MG63 (cell line): ENCODE measurements around the gene MC4R. TPM values are rescaled to one million over a fixed set of nuclear protein-coding genes. Genes with fewer than 3 reads are reported as not detected.
"Not testable (repeated sequence)": the region's sequence is repeated elsewhere in the genome, so short reads cannot be mapped to it uniquely, and the experiment has no call there.

Experiments
- DNase-seq: peaks from one replicate; pipeline ENCODE4 v3.0.0-alpha.2; 2020
- H3K27me3 ChIP-seq: fragments of 250-450 bp; sonication (Bioruptor Pico); 2 replicates; pipeline ENCODE4 v1.5.1; 2020; ENCODE audit warnings: mild to moderate bottlenecking, moderate library complexity
- H3K36me3 ChIP-seq: fragments of 250-450 bp; sonication (Bioruptor Pico); 2 replicates; pipeline ENCODE4 v1.5.1; 2020; ENCODE audit warnings: mild to moderate bottlenecking, moderate library complexity
- H3K4me3 ChIP-seq: fragments of 250-450 bp; sonication (Bioruptor Pico); 2 replicates; pipeline ENCODE4 v1.5.1; 2020; ENCODE audit warnings: mild to moderate bottlenecking, moderate library complexity
- H3K9me3 ChIP-seq: fragments of 250-450 bp; sonication (Bioruptor Pico); 2 replicates; pipeline ENCODE4 v1.5.1; 2020; ENCODE audit warnings: mild to moderate bottlenecking, moderate library complexity
- total RNA-seq: library from RNA; depleted of rRNA; stranded (reverse); fragments of >200 nt; shearing (Covaris generic); gene quantifications from 2 replicates; pipeline ENCODE4 v1.2.3, GENCODE V29; 2014; ENCODE audit warnings: low replicate concordance; rRNA removed

The MC4R gene
- total RNA-seq = not detected in 2 replicates

DNA sequence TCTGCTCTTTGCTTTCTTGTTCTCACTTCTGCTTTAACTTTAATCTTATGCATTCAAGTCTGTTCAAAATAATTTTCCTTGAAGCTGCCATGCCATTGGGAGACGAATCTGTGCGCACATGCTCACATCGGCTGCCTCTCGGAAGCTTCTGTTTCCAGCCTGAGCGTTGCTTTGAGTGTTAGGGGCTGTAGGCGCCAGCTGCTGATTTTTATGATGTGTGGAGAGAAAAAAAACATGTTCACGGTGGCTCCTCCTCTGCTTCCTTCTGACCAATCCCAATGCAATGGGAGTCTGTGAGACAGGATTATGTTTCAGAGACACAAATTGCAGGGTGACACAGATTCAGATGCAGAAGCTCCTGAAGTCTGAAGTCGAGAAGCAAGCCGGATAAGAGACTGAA lies at the start of gene MC4R:
MC4R (minus strand) TSS at position 180 of the 400 bp plus-strand sequence. CDS start 426 bp downstream, outside the sequence.
- no peaks in the 10 kb centered on the region; the same call in 1 of the 2 replicates for H3K27me3 ChIP-seq
- DNase-seq = peak; percentile 23
- H3K36me3 ChIP-seq = no peaks in the 10 kb centered on the region
- no peaks in the 10 kb centered on the region for H3K9me3 ChIP-seq
- H3K4me3 ChIP-seq = no peak within 1 kb of the TSS

DNA sequence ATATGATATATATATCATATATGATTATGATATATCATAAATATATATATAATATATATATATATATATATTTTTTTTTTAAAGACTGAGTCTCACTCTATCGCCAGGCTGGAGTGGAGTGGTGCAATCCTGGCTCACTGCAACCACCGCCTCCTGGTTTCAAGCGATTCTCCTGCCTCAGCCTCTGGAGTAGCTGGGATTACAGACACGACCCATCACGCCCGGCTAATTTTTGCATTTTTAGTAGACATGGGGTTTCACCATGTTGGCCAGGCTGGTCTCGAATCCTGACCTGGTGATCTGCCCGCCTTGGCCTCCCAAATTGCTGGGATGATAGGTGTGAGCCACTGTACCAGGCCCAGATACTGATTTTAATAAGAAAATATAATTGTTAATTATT lies 49.7 kb upstream of the MC4R start:
- H3K36me3 ChIP-seq, H3K27me3 ChIP-seq, H3K9me3 ChIP-seq, H3K4me3 ChIP-seq, DNase-seq: not testable (repeated sequence)

DNA sequence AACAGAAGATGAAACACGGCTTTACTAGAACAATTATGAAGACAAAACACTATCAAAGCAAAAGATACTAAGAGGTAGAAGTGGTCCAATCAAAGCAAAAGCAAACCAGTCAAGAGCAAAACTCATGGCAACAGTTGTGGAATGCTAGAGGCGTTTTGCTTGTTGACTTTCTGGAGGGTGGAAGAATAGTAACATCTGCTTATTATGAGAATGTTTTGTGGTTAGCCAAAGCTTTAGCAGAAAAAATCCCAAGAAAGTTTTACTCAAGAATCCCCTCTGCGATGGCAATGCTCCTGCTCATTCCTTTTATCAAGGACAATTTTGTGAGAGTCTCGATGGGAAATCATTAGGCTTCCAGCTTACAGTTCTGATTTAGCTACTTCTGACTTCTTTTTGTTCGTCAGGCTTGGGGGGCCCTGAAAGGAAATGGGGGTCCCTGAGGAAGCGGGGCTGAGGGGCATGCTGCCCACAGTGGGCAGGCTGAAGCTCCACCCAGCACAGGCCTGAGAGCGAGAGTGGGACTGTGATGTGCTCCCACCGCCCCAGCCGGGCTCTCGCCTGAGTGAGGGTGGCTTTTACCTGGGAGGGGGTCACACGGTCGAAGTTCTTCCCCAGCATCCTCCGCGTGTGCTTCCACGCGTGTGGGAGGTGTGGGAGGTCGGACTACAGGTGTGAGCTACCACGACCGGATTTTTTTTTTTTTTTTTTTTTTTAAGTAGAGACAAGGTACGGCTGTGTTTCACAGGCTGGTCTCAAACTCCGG lies 49.0 kb upstream of the MC4R start:
- no peaks in the 10 kb centered on the region for H3K36me3 ChIP-seq
- no peak for DNase-seq

DNA sequence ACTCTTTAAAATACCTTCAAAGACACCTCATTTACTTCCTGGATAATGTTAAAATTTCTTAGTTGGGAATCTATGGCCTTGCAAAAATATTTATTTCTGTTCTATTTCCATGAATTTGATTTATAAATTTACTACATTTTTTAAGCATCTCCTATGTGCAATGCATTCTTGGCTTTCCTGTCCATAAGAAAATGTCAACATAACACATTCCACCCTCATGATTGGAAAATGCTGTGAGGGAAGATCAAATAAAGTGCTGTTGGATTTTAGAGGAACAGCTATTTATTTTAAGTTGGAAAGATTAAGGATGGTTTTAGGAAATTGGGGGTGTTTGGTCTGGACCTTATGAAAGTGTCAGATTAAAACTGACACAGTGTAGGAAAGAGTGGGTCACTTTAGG lies 45.4 kb upstream of the MC4R start:
- H3K27me3 ChIP-seq = no peaks in the 10 kb centered on the region
- no peaks in the 10 kb centered on the region for H3K9me3 ChIP-seq
- H3K36me3 ChIP-seq = no peaks in the 10 kb centered on the region
- DNase-seq = no peak
- no peak overlapping the region for H3K4me3 ChIP-seq

More for the DNA sequence above, 49.0 kb upstream of the MC4R start:
- Histone ChIP-seq H3K4me3 (no peak overlapping the region), H3K9me3 (no peaks in the 10 kb centered on the region), H3K27me3 (no peaks in the 10 kb centered on the region)

DNA sequence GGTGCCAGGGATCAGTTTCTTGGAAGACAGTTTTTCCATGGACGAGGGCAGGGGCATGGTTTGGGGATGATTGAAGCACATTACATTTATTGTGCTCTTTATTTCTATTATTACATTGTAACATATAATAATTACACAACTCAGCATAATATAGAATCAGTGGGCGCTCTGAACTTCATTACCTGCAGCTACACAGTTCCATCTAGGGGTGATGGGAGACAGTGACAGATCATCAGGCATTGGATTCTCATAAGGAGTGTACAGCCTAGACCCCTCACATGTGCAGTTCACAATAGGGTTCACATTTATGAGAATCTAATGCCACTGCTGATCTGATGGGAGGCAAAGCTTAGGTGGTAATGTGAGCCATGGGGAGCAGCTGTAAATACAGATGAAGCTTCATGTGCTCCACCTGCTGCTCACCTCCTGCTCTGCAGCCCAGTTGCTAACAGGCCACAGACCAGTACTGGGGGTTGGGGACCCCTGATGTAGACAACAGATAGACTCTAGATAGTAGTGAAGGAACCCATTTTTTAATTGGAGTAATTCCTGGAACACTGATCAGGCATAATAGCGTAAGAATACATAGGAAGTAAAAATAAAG lies 41.5 kb upstream of the MC4R start:
- no peaks in the 10 kb centered on the region for H3K9me3 ChIP-seq
- H3K4me3 ChIP-seq = no peak overlapping the region
- no peak for DNase-seq
- H3K27me3 ChIP-seq = no peaks in the 10 kb centered on the region
- no peaks in the 10 kb centered on the region for H3K36me3 ChIP-seq

DNA sequence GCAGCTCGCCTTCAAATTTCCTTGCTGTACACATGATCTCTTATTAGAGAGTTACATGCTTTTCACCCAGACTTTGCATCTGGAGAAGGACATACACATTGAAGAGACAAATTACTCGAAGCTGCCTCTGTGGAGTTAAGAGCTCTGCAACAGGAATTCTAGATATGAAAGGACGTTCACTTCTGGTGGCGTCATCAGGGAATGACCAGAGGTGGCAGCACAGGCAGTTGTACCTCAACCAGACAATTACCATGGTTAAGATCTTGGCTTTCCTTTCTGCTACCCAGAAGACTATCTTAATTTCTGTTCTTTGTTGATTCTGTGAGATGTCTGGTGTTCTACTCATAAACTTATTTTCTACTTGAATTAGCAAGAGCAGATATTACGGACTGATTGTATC lies 39.1 kb upstream of the MC4R start:
- no peak for DNase-seq
- H3K36me3 ChIP-seq = no peaks in the 10 kb centered on the region
- no peaks in the 10 kb centered on the region for H3K9me3 ChIP-seq
- H3K27me3 ChIP-seq = no peaks in the 10 kb centered on the region
- H3K4me3 ChIP-seq = no peak overlapping the region

DNA sequence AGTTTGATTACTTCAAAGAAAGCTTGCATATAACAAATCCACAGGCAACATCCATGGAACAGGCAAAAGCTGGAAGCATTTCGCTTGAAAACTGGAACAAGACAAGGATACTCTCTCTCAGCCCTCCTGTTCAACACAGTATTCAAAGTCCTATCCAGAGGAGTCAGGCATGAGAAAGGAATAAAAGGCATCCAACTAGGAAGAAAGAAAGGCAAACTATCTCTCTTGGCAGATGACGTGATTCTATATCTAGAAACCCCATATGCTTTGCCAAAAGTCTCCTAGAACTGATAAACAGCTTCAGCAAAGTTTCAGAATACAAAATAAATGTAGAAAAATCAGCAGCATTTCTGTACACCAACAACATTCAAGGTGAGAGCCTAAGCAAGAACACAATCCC lies 34.1 kb upstream of the MC4R start:
- Histone ChIP-seq H3K36me3 (no peaks in the 10 kb centered on the region), H3K9me3 (no peaks in the 10 kb centered on the region), H3K4me3 (no peak overlapping the region), H3K27me3 (no peaks in the 10 kb centered on the region)
- no peak for DNase-seq

DNA sequence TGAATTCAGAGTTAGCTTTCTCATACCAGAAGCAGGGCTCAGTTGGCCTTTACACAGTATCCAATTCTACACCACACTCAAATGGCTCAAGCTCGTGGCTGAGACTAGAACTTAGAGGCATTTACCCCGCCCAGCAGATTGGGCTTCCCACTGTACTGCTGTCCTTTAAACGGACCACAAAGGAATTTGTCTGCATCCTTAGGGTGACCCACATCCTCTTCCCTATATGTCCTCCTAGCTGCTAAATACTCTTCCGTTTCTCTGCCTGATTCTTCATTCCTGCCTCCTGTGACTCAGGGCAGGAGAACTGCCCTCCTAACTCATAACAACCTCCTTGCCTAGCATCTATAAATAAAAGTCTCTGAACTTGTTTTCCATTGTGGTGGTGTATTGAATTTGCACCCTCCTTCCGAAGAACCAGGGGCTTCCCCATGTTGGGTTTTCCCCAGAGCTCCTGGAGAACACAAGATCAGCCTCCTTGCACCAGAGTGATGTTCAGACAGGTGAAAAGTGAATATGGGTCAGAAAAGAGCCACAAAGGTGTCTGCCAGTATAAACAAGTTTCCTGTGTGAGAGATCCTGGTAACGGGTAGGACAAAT lies 32.0 kb upstream of the MC4R start:
- H3K36me3 ChIP-seq = no peaks in the 10 kb centered on the region
- DNase-seq = no peak
- H3K9me3 ChIP-seq = no peaks in the 10 kb centered on the region
- H3K27me3 ChIP-seq = no peaks in the 10 kb centered on the region
- H3K4me3 ChIP-seq = no peak overlapping the region

DNA sequence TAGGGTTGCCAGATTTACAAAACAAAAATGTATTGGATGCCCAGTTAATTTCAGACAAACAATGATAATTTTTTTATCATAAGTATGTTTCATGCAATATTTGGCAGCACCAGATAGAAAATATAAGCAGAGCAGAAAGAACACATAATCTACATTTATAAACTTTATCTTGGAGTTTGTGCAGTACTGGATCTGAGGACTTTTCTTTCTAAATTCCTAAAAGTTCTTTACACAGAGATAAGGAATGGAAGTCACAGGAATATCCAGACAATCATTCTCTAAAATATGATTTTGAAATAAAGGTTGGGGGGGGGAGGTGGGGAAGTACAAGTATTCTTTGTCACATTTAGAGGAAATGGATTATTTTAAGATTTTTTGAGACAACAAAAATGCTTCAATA lies 28.8 kb upstream of the MC4R start:
- no peaks in the 10 kb centered on the region for H3K36me3 ChIP-seq
- no peak overlapping the region for H3K4me3 ChIP-seq
- no peaks in the 10 kb centered on the region for H3K27me3 ChIP-seq
- H3K9me3 ChIP-seq = no peaks in the 10 kb centered on the region
- DNase-seq = no peak

DNA sequence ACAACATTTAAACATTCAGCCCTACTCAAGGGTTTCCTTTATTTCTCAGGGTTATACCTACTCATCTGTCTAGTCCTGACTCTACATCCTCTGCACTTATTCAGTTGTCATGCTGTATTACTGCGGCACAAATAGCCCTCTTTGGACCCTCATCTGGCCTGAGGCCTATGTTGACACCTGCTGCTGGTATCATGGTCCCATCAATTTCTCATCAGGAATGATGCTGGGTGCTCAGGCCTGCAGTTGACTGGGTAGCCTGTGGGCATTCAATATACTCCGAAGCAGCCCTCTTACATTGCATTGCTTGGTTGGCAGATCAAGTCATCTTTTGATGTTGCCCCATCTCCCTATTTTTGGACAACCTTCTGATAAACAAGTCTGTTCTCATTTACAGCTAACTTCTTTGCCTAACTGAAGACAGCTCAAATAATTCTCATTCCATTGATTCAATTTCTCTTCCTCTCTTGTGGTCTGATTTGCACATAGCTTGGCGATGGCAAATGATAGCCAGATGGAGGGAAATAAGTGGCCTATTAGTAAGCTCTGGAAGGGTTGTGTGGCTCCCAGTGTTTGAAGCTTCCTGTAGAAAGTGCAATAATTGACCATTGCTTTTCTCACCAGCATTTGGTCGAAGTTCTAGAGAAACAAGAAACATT lies 19.1 kb upstream of the MC4R start:
- H3K9me3 ChIP-seq = no peaks in the 10 kb centered on the region
- DNase-seq = no peak
- H3K4me3 ChIP-seq = no peak overlapping the region
- H3K27me3 ChIP-seq = peaks cover 6% of the 10 kb centered on the region
- no peaks in the 10 kb centered on the region for H3K36me3 ChIP-seq

DNA sequence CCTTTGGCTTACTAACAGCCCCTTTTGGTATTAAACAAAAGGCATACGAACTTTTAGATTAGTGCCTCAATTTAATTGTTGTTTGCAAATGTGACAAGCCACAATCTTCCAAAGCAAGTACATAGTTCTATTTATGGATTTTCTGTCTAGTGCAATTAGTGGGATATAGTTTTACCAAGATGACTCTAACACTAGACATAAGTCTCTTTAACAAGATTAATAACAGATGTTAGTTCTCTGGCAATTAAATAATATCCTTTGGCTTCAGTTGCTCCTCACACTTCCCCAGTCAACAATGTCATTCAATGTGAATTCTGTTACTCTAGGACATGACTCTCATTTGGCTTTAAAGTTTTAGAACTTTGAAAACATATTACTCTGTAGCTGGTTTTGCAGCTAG lies 16.7 kb upstream of the MC4R start:
- H3K4me3 ChIP-seq = no peak overlapping the region
- no peaks in the 10 kb centered on the region for H3K36me3 ChIP-seq
- no peak for DNase-seq
- peaks cover 5% of the 10 kb centered on the region for H3K27me3 ChIP-seq
- no peaks in the 10 kb centered on the region for H3K9me3 ChIP-seq

DNA sequence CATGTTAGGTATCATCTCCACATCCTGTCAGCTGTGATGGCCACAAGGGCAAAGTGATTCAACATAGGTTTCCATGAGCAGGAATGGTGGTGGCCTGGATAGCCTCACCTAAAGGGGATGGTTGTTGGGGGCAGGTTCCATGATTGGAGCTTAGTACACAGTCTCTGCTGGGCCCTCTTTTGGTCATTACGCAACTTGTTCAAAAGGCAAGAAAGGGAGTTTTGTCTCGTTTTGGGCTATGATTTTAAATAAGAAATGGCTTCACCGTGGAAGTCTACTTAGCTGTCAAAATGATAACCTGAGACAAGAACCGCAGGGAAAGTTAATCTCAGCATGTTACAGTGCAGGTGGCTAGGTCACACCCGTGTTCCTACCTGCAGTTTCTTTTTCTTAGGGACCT lies 13.1 kb upstream of the MC4R start:
- H3K4me3 ChIP-seq = no peak overlapping the region
- no peak for DNase-seq
- H3K36me3 ChIP-seq = no peaks in the 10 kb centered on the region
- H3K27me3 ChIP-seq = no peaks in the 10 kb centered on the region
- H3K9me3 ChIP-seq = no peaks in the 10 kb centered on the region

DNA sequence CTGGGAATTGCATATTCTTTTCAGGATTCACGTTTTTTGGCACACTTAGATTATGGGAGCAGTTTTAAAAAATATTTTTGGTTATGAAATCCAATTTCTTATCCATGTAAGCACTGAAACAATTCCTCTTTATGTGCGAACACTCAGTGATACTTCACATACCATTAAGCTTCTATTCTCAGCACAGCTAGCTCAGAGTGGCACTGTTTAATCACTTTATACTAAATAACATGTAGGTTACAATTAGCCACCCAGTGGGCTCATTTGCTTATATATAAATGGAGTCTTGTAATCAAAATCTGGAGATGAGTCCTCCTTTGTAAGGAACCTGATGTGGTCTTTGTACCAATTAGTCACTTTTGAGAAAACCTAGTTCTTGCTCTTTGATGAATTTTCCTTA lies 11.3 kb upstream of the MC4R start:
- DNase-seq = no peak
- H3K36me3 ChIP-seq = no peaks in the 10 kb centered on the region
- no peaks in the 10 kb centered on the region for H3K27me3 ChIP-seq
- no peak overlapping the region for H3K4me3 ChIP-seq
- H3K9me3 ChIP-seq = no peaks in the 10 kb centered on the region

DNA sequence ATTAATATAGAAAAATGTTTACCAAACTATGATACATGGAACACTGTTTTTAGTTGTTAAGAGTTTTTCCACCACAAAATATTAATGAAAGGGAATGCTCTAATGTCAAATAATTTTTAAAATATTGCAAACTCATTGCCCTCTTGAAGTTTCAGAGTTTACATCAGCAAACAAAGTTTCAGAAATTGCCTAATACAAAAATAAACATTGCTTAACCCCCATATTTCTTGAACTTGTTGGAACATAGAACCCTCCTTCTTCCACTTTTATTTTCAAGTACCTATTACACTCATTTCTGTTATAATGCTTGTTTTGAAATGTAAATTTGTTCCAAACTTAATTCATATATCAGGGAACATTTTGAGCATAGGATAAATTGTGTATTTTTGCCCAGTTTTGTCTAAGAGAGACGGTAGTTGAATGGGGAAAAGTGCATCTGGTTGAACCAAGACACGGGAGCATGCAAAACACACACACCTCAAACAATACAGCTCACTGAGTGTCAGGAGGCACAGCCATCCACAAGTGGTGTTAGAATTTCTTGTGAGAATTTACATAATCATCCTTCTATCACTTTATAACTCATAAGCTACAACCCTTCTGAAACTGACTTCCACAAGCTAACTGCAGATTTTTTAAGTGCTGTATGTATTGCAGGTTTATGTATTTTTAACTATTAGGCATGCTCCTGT lies 5.3 kb upstream of the MC4R start:
- no peak for DNase-seq
- Histone ChIP-seq H3K27me3 (no peaks in the 10 kb centered on the region; the same call in 1 of the 2 replicates), H3K4me3 (no peak overlapping the region), H3K36me3 (no peaks in the 10 kb centered on the region), H3K9me3 (no peaks in the 10 kb centered on the region)

DNA sequence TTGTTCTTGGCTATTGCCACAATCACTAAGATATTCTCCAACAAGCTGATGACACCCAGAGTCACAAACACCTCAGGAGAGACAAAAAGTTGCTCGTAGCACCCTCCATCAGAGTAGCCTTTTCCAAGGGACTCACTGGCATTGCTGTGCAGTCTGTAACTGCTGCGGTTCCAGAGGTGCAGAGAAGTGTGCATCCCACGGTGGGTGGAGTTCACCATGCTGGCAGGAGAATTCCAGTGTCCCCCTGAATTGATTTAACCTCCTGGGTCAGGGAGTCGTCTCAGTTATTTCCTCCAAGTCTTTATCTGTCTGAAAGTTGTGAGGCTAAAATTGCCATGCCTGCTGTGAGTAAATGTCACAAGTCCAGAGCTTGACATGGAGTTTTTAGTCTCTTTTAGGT lies 443 bp downstream of the MC4R start:
- Histone ChIP-seq H3K9me3 (no peaks in the 10 kb centered on the region), H3K36me3 (no peaks in the 10 kb centered on the region), H3K4me3 (no peak overlapping the region), H3K27me3 (no peaks in the 10 kb centered on the region; the same call in 1 of the 2 replicates)
- no peak for DNase-seq

DNA sequence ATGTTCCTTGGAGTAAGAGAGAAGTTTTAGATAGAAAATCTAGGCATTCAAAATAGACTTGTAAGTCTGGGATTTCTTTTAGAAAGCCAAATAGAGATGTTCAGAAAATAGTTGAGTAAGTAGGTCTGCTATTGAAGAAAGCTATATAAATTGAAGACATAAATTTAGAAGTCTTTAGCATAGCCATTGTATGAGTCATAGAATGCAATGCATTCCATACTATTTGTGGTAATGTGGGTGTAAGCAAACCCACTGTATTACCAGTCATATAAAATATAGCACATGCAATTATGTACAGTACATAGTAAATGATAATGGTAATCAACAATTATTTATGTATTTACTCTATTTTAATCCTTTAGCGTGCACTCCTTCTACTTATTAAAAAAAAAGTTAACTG lies 14.1 kb downstream of the MC4R start:
- DNase-seq = no peak
- H3K36me3 ChIP-seq = no peaks in the 10 kb centered on the region

DNA sequence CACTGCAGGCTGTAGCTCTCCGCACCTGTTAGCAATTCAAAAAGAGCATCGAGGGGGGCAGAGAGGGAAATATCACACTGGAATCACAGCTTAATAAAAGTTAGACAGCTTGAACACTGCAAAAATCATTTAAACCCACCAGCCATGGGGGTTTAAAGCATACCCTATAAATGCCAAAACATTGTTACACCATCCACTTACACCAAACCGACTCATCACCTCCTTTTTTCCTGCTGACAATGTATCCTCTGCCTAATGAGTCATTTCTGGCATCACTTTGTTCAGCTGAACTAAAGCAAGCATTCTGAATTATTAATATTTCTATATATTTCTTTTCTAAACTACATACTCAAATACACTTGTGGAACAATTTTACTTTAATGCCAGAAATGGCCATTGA lies 21.6 kb downstream of the MC4R start:
- Histone ChIP-seq H3K36me3 (no peaks in the 10 kb centered on the region), H3K27me3 (no peaks in the 10 kb centered on the region), H3K9me3 (no peaks in the 10 kb centered on the region), H3K4me3 (no peak overlapping the region)
- no peak for DNase-seq

More for the DNA sequence above, 14.1 kb downstream of the MC4R start:
- Histone ChIP-seq H3K27me3 (no peaks in the 10 kb centered on the region), H3K9me3 (no peaks in the 10 kb centered on the region), H3K4me3 (no peak overlapping the region)
